ENCODE measurements around the gene SORBS2.

SORBS2 gene

GRCh38 chr4:185775792-185776555 is 36.0 kb downstream of the SORBS2 start:
- DNase-seq (ENCODE audit: low read depth in 2 of 2): no peak

GRCh38 chr4:185774845-185775680 is 36.9 kb downstream of the SORBS2 start:
- no peak for DNase-seq (ENCODE audit: low read depth in 2 of 2)

- DNase-seq (ENCODE audit: low read depth in 2 of 2): no peak
Measured at GRCh38 chr4:185774131-185774653, 37.8 kb downstream of the SORBS2 start.

DNA sequence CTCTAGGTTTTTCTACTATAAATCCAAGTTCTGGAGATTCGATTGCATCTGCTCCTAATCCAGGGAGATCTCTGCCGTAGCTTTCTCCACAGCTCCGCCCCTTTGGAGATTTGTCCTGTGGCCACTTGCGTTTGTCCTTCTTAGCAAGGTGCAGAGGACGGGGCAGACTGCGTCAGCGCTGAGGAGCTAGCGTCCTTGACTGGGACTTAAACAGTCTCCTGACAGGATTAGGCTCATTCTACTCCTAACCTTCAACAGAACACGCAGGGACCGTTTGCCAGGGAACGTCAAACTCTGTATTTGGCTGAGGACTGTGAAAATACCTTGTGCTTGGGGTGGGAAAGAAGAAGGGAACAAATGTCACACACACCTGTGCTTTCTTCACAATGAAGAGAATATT is 38.6 kb downstream of the SORBS2 start:
- DNase-seq (ENCODE audit: low read depth in 2 of 2): no peak

DNA sequence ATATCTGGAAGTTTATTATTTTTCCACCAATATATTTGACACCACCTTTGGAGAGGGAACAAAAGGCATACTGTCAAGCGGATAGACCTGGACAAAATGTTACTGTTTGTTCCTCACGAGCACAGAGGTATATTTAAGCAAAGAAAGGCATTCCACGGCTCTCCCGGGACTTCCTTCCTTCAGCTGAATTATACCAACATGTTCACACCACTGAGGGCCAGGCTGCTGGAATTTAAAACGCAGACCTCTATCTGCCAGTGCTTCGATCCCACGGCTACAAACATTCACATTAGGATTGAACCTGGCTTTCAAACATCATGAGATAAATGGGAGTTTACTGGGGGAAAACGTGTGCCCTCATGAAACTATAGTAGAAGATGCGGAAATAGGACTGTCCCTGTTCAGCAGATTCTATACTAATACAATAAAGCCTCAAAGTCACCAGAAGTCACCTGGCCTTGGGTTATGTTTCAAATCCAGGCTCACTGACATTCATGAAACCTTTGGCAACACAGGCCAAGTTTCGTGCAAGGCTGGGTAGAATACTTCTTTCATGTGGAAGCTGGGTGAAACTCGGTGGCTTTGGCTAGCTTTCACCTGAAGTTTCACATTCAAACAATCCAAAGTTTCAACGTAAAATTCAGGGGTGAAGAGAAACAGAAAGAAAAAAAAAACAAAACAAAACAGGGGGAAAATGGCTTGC is 39.5 kb downstream of the SORBS2 start:
- no peak for DNase-seq (ENCODE audit: low read depth in 2 of 2)

DNA sequence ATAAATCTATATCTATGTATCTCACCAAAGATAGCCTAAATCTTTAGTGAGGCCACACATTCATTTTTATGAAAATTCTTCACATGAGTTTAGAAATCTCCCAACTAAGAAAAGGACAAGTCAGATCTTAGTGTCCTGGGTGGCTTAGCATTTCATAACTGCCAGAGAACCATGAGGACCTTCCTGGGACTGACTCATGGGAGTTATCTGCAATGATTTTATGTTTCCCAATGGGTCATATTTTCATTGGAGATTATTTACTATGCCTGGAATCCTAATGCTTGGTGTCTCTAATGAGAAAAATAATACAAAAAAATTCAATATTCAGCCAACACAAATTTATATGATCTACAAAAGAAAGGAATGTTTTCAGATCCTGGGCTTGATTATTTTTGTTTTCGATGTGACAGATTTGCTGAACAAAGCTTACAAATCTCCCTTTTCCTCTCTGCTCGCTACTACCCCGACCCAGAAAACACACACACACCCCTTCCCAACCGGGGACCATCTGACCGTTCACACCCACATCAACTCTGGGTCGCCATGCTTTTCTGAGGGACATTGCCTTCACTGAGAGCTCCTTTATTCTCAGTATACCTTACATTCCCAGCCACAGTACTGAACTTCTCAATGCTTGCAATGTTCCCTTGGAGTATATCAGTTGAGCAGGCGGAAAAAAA is 40.1 kb downstream of the SORBS2 start:
- DNase-seq (ENCODE audit: low read depth in 2 of 2): no peak

GRCh38 chr4:185767528-185767927 is 44.5 kb downstream of the SORBS2 start:
- DNase-seq (ENCODE audit: low read depth in 2 of 2): no peak

DNA sequence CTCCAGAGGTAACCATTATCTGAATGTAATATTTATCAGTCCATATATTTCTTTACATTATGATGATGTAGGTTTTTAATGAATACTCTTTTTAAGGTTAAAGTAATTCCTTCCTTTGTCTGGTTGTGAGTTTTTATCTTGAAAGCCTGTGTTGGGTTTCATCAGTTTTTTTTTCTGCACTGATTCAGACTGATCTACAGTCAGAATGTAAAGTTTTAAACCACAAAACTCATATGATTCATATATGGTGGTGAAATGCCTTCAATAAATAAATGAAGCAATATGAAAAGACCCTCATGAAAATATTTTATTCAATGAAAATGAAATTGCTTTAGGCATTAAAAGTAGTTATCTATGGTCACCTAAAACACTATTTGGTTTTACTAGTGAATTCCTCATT is 47.1 kb downstream of the SORBS2 start:
- no peak for DNase-seq (ENCODE audit: low read depth in 2 of 2)

- no peak for DNase-seq (ENCODE audit: low read depth in 2 of 2)
Measured at GRCh38 chr4:185761352-185762235, 50.4 kb downstream of the SORBS2 start.

GRCh38 chr4:185758807-185759206 is 53.2 kb downstream of the SORBS2 start:
- DNase-seq (ENCODE audit: low read depth in 2 of 2): no peak

- DNase-seq (ENCODE audit: low read depth in 2 of 2): no peak
Measured at GRCh38 chr4:185755451-185755850, 56.5 kb downstream of the SORBS2 start.

- no peak for DNase-seq (ENCODE audit: low read depth in 2 of 2)
Measured at GRCh38 chr4:185754961-185755360, 57.0 kb downstream of the SORBS2 start.

DNA sequence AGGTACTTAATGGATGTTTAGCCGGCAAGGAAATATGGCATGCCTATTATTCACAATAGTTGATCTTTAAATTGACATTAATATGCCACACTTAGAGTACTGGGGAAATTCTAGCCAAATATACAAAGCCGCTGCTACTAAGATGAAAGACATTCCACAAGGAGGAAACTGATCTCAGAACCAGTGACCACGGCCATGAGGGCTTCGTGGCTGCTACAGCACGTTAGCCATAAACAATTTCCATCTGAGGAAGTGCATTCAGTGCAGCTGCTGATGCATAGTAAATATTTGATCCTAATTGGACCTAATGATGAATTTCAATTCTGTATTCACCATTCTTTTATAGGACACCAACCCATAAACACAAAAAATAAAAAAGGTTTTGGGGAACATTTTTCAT is 59.1 kb downstream of the SORBS2 start:
- no peak for DNase-seq (ENCODE audit: low read depth in 2 of 2)

GRCh38 chr4:185749858-185750257 is 62.1 kb downstream of the SORBS2 start:
- no peak for DNase-seq (ENCODE audit: low read depth in 2 of 2)

DNA sequence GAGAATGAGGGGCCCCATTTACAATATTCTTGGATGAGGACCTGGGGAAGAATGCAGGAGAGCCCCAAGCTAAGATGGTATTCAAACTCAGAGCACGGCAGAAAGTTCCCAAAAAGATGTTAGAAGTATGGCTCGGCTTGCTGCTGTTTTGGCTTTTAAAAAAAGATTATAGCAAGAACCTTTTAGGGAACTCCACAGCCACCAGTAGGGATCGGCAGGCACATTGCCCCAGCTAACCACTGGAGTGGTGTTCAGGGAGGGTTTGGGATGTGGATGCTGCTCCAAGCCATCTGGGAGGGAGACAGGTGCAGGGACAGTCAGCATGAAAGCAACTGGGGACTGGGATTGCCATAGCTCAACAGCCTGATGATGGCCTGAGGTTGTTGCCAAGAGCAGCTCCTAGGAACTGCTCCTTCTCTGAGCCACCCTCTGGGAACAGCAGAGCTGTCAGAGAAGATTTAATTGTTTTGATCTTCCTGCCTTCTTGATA is 63.0 kb downstream of the SORBS2 start:
- DNase-seq (ENCODE audit: low read depth in 2 of 2): no peak

GRCh38 chr4:185745891-185746290 is 66.1 kb downstream of the SORBS2 start:
- DNase-seq (ENCODE audit: low read depth in 2 of 2): no peak

GRCh38 chr4:185744946-185745345 is 67.0 kb downstream of the SORBS2 start:
- no peak for DNase-seq (ENCODE audit: low read depth in 2 of 2)

DNA sequence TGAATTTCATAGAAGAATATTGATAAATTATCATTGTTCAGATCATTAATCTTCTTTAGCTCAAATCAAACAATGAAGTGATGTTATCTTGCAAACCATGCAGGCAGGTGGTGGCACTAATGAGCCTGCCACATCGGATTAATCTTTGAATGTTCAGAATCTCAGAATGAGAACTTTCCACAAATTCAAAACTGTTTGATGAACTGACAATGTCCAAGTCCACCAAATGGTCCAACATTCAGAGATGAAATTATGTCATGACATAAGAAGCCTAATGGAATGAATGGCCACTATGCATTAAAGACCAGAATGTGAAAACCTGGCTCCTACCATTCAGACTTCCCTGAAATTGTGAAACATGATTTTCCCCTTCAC is 67.5 kb downstream of the SORBS2 start:
- DNase-seq (ENCODE audit: low read depth in 2 of 2): no peak

DNA sequence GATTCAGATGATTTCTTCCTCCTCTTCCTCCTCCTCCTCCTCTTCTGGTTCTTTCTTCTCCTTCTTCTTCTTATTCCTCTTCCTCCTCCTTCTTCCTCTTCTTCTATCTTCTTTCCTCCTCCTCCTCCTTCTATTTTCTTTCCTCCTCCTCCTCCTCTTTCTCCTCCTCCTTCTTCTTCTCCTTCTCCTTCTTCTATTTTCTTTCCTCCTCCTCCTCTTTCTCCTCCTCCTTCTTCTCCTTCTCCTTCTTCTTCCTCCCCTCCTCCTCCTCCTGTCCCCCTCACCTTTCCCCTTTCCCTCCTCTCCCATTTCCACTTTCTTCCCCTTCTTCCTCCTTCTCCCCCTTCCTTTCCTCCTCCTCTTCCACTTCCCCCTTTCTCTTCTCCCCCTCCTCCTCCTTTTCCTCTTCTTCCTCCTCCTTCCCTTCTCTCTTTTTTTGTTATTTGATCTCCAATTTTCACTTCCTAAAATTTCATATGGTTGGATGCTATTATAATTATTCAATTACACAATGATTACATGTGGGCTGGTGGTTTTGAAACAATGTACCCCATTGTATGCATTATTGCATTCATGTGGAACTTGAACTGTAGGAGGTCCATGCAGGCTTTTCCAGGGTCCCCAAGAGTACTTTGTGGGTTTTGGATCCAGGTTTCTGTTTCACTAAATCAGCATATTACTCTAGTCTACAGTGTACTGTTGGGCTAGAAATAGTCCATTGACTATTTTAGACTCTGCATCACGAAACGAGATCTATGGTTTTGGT is 68.1 kb downstream of the SORBS2 start:
- no peak for DNase-seq (ENCODE audit: low read depth in 2 of 2)

DNA sequence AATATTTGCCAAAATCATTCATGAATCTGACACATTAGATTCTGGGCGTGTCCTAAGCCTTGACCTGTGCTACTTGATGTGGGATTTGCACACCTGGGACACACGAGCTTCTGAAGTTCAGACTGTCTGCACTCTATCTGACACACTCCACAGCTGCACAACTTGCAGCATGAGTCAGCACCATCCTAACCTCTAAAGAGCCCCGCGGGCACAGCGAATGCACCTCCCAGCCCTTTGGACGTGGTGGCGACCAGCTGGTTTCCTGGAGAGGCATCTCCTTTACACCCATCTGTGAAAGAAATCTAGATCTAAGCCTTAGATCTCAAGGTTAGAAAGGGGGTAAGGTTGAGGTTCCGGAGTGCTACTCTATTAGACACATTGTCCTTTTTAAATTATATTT is 69.2 kb downstream of the SORBS2 start:
- no peak for DNase-seq (ENCODE audit: low read depth in 2 of 2)

Data from stimulated activated CD4-positive, alpha-beta T cell treated with anti-CD3 and anti-CD28 coated beads, Interleukin-4, amount 100 ng/mL, for 48 hours (primary cell).